ENCODE measurements around the gene MOK. TPM values are rescaled to one million over a fixed set of nuclear protein-coding genes. Genes with fewer than 3 reads are reported as not detected.

MOK gene
- total RNA-seq, 4 donors from 2014 or later, result 9.6 to 18.3 (median 10.7) TPM

Other genes starting within 250 kb of the MOK start
- 100 to 1,000 TPM; 256 to 605 (median 376) TPM for gene HSP90AA1, start 218.1 kb downstream of the MOK start, total RNA-seq
- gene WDR20, start 165.3 kb downstream of the MOK start, total RNA-seq, result 10 to 100 TPM; 16.6 to 26.6 (median 22.3) TPM
- 10 to 100 TPM in 2 of 4 donors, 1 to 10 TPM in 2; 7.6 to 12.5 (median 9.5) TPM for gene ZNF839, start 14.6 kb upstream of the MOK start, total RNA-seq
- 10 to 100 TPM; 21.6 to 27.7 (median 25.4) TPM for gene CINP, start 57.7 kb upstream of the MOK start, total RNA-seq
- gene TECPR2, start 57.8 kb upstream of the MOK start, total RNA-seq, result 10 to 100 TPM; 28.7 to 54.8 (median 36.6) TPM
- gene ANKRD9, start 204.6 kb upstream of the MOK start, total RNA-seq, result 10 to 100 TPM; 33.2 to 74.0 (median 54.2) TPM